T-helper 22 cell (primary cell): ENCODE results near the gene PADI2.

Experiments
- DNase-seq: peaks from one replicate; pipeline ENCODE4 v3.0.0-alpha.2; 2020; ENCODE audit warnings: low read depth

Gene PADI2

DNA sequence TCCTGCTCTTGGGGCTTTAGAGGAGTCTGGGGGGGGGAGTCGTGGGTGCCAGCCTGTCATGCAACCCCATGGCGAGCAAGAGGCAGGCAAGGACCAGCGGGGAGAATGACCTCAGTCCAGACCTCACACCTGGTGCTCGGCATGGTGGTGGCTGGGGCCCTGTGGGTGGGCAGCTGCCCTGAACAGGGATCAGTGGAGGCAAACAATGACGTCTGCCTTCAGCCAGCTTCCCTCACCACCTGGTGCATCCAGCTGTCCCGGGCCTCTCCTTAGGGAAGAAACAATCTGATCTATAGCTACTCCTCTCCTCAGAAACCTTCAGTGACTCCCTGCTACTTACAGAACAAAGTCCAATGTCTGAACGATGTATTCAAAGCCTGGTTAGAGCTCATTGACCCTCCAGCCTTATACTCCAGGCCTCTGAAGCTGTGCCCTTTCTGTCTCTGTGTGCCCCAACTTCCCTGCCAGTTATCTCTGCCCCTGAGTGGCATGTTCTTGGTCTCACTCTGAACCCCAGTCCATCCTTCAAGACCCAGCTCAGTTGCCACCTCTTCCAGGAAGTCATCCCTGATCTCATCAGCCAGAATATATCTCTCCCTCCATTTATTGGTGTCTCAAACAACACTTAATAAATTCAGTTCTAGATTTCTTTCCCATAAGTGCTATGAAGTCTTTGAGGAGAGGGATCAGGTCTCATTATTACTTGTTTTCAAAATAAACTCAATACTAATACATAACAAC is 6.6 kb downstream of the PADI2 start:
- DNase-seq: no peak

DNA sequence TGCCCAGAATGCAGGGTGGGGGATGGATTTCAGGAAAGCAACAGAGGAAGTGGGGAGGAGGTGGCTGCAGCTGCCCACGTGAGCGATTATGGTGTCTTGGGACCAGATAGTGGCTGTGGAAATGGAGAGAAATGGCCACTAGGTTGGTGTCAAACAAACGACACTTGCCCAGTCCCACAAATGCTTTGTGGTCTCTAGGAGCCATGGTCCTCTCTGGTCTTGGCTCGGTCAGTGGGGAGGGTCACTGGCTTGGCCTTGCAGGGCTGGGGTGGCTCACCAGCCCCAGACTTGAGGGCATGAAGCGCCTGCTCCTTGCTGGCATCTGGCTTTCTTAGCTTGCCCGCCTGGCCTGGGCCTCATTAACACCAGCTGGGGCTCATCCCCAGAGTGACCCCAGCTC is 7.2 kb downstream of the PADI2 start:
- no peak for DNase-seq

GRCh38 chr1:17110555-17110926 is 8.7 kb downstream of the PADI2 start:
- no peak for DNase-seq

DNA sequence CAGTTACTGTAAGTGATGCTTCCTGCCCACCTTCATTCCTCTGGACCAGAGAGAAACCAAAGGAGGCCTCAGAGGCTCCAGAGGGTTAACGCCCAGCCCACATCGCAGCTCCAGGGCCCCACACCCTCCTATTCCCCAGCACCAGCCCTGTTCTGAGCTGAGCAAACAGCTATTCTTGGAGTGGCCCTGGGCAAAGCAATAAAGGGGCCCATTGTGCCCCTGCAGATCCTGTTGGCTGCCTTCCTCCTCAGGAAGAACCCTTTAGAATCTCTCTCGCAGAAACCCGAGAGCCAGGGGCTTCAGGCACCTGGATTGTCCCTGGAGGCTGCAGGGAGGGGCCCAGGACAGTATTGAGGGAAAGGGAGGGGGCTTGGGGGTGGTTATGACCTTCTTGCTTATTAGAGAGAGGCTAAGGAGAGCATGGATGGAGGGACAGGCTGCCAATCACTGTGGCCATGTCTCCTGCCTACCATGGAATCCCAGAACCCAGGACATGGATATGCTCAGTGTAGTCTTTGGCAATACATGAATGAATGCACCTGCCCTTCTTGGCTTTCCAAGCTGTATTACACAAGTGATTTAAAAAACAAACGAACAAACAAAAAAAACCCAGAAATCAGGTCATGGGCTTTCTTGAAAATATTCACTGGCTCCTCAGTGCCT is 9.2 kb downstream of the PADI2 start:
- no peak for DNase-seq

DNA sequence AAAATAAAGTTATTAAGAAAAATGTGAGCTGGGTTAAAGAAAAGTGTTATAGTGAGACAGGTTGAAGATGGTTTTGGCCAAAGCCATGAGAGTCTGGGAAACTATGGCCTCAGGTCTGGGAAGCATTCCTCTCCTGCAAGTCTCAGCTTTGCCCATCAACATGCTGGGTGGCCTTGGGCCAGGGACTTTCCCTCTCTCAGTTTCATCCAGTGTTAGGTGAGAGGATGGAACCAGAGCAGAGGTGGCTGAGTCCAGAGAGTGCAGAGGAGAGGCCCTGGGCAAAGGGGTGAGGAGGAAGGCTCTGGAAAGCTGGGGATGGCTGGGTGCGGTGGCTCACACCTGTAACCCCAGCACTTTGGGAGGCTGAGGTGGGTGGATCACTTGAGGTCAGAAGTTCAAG is 10.5 kb downstream of the PADI2 start:
- DNase-seq: no peak

DNA sequence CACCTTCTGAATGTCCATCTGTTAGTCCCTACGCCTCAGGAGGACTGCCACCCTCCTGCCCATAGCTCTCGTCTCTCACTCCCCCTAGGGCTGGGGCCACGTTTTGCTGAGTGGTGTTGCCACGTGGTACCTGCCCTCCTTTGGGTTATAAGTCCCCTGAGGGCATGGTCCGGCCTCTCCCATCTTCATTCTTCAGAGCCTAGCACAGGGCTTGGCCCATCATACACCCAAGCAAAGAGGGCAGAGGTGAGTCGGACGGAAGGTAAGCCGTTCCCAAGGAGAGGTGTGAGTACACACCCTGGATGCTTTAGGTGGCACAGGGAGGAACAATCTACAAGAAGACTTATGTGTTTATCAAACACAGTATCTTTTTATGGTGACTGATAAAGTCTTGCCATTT is 10.9 kb downstream of the PADI2 start:
- no peak for DNase-seq

DNA sequence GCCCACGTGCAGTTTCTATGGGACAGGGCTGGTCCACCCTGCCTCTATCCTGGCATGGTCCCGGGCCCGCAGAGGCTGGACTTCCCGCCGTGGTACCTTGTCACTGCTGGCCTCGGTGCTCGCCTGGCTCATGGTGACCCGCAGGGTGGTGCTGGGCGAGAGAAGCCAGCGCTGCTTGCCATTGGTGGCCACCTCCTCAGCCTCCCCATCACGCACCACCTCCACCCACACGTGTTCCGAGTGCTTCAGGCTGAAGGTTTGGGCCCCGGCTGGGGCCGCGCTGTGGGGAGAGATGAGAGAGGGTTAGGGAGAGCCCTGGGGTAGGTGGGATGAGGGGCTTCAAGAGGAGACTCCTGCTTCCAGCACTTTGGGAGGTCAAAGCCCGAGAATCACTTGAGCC is 14.5 kb downstream of the PADI2 start:
- no peak for DNase-seq

DNA sequence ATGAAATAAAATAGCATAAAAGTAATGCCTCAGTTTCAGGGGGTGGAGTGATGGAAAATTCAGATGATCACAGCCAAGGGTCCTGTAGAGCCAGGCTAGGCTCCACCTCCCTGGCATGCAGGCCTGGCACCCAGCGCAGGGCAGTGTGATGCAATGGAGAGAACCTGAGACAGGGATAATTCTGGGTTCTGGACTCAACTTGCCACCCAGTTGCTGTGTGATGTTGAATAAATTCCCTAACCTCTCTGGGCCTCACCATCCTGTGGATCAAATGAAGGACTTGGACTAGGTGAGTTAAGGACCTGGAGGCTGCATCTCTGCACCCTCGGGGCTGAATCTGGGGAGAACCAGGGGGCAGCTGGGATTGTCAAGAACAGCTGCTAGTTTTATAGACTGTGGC is 17.0 kb downstream of the PADI2 start:
- no peak for DNase-seq

GRCh38 chr1:17101261-17101660 is 18.0 kb downstream of the PADI2 start:
- DNase-seq: no peak

- no peak for DNase-seq
Observed at GRCh38 chr1:17099616-17100340, 19.5 kb downstream of the PADI2 start.

DNA sequence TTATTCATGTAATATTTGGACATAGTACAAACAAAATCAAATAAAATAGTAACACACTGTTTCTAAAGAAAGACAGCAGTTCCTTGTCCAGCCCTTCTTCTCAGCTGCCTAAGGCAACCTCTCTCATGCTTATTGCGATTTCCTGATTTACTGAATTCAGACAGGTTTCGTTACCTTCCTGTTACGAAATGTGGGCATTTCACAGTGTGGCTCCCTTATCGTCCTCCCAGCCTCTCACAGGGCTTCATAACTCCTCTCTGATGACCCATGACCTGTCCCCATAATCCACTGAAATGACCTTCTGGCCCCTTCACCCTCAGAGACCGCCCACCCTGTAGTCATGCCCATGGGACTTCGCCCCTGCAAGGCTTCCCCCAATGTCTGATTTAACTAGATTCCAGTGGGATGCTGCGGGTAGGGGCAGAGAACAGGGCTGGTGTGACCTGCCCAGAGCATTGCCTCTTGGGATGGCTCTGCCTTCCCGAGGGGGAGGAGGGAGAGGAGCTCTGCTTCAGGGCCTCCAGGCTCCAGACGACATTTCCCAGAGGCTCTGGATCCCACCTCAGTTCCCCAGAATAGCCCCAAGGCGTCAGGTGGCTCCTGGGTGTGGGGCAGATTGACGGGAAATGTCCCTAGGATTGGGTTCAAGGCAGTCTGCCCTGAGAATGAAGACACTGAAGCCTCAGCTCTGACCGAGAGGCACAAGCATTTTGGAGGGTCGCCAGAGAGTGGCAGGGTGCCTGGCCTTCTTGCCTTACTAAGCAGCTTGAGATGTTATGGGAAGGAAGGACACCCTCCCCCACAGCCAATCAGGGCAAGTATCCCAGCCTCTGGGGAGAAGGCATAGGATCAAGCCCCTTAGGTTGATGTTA is 20.6 kb downstream of the PADI2 start:
- no peak for DNase-seq

GRCh38 chr1:17097787-17098186 is 21.5 kb downstream of the PADI2 start:
- DNase-seq: no peak

GRCh38 chr1:17097147-17097546 is 22.1 kb downstream of the PADI2 start:
- DNase-seq: no peak

- DNase-seq: no peak
Observed at GRCh38 chr1:17096584-17096983, 22.7 kb downstream of the PADI2 start.

- no peak for DNase-seq
Observed at GRCh38 chr1:17095141-17095540, 24.1 kb downstream of the PADI2 start.

- DNase-seq: no peak
Observed at GRCh38 chr1:17094664-17095063, 24.6 kb downstream of the PADI2 start.

DNA sequence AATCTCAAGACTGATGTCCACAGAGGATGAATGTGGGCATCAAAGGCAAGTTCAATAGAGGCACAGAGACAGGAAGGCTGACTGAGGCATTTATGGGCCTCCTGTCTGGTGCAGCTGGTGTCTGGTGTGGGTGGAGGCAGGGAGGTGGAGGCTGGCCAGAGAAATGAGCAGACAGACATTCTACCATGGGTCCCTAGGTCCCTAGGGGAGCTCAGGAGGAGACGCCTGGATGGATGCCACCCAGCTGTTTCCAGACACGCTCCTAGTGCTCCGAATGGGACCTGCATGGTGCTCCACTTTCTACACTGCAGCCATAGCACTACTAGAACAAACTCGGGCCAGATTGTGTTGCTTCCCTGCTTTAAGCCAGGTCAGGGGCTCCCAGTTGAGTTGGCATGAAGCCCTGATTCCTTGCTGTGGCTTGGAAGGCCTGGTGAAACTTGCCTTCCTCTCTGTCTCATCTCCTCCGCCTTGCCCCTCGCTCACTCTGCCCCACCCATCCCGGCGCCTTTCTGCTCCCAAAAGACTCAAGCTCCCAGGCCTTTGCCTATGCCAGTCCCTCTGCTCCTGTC is 25.3 kb downstream of the PADI2 start:
- no peak for DNase-seq

DNA sequence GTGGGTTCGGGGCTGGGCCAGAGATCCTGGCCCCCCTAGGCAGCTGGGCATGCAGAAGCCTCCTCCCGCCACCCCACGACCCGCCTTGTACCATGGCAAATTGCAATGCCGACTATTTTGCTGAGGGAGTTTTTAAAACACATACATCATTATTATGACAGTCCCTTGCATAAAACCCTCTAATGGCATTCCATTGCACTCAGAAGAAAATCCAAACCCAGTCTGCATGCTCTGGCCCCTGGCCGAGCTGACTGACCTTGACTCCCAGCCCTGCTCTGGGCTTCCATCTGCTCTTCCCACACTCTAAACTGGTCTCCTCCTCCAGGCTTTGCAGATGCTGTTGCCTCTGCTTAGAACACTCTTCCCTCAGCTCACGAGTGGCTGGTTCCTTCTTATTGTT is 28.0 kb downstream of the PADI2 start:
- DNase-seq: no peak

DNA sequence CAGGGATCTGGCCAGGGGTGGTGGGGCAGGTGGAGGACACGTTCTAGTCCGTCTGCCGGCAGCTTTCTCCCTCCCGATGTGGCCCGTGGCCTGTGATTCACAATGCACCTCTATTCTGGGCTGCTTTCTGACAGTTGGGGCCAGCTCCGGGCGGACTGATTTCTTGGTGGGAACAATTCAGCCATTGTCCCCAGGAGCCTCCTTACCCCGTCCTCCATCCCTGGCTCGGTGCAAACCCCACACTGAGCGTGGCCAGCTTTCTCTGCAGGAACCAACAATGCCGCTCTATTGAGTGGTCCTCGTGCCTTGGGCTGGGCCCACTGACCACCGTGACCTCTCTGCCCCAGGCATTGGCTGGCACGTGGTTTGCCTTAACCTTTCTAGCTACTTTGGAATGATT is 29.7 kb downstream of the PADI2 start:
- no peak for DNase-seq

DNA sequence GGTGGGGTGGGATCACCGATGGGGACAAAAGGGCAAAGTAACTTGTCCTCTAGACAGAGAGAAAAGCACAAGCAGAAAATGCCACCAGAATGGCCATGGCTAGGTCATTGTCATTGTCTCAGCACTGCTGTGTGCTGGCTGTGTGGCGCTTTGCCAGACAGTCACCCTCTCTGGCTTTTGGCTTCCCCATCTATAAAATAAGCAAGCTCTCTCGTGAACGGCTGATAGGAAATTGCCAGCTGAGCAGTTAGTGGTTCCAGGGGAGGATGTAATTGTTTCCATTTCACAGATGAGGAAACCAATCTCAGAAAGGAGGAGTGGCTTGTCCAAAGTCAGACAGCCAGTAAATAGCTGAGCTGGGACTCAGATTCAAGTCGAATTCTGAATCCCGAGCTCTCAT is 32.5 kb downstream of the PADI2 start:
- no peak for DNase-seq

- DNase-seq: no peak
Observed at GRCh38 chr1:17084787-17085186, 34.5 kb downstream of the PADI2 start.

GRCh38 chr1:17082761-17083160 is 36.5 kb downstream of the PADI2 start:
- DNase-seq: no peak
